ENCODE measurements around the gene POLR3A.

DNA sequence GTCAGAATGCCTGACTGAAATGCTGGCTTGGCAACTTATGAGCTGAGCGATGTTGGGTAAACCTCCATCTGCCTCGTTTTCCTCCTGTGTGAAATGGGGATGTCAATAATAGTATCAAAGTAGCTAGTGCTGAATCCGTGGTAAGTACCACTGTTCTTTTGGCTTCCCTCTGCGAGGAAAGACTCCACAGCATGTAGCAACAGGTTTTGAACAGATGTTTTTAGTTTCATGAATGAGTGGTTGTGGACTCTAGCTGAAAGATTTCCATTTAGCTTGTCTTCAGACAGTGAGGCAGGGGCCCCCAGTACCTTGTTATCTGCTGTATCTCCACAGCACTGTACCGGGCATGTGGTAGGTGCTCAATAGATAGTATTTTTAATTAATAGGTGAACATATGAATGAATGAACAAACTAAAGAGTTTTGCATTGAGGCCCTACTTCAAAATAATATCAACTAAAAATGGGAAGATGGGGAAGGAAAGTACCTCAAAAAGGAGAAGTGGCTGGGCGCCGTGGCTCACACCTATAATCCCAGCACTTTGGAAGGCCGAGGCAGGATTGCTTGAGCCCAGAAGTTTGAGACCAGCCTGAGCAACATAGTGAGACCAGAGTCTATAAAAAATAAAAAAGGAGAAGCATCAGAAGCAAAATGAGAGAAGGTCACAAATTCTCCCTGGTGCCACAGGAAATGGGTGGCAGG lies 97.1 kb downstream of the POLR3A start:
- TF ChIP-seq ESRRA (CRISPR knock-in tag; IDR thresholded peaks at IDR 0.05; ENCODE audit: low read depth) (no peak), POLR2A (IDR thresholded peaks at IDR 0.05; ENCODE audit: insufficient read depth in 1 of 2, low read depth in 2 of 2, low read length in 2 of 2) (no peak), SETDB1 (CRISPR knock-in tag; IDR thresholded peaks at IDR 0.05; ENCODE audit: borderline replicate concordance) (no peak), FOXM1 (CRISPR knock-in tag; IDR thresholded peaks at IDR 0.05) (no peak)
